Mucosa of descending colon (tissue), 3 donors: ENCODE data around the gene ANKRD63. TPM values are rescaled to one million over a fixed set of nuclear protein-coding genes. Genes with fewer than 3 reads are reported as not detected.

ENCODE experiments used
- ATAC-seq: fragments of 200-7000 bp; cut with Tn5 transposase; one replicate; pipeline ENCODE4 v1.9.1; 2020; ENCODE audit warnings: mild to moderate bottlenecking, moderate library complexity
- DNase-seq, 3 donors: peaks; one replicate each; pipeline ENCODE4 v3.0.0-alpha.2; 2020
- H3K36me3 ChIP-seq: fragments of 200-600 bp; one replicate; pipeline ENCODE4 v1.8.0; 2021; ENCODE audit warnings: low read depth, mild to moderate bottlenecking
- H3K4me1 ChIP-seq: fragments of 200-600 bp; one replicate; pipeline ENCODE4 v1.8.0; 2021; ENCODE audit warnings: low read depth, mild to moderate bottlenecking
- H3K4me3 ChIP-seq: fragments of 200-600 bp; one replicate; pipeline ENCODE4 v1.8.0; 2021; ENCODE audit warnings: mild to moderate bottlenecking
- H3K9me3 ChIP-seq: fragments of 200-600 bp; one replicate; pipeline ENCODE4 v1.8.0; 2021; ENCODE audit warnings: mild to moderate bottlenecking
- CTCF ChIP-seq: fragments of 200-600 bp; IDR thresholded peaks from one replicate; pipeline ENCODE4 v1.8.0; 2022; ENCODE audit warnings: antibody characterized with exemption, mild to moderate bottlenecking
- intact Hi-C, 2 donors: fragments of 100-400 bp; cut with DNase I in 1 of 2; cut with micrococcal nuclease in 1 of 2; formaldehyde crosslinking; loops; one replicate each; pipeline versions ENCODE4 v1.11.0 to v1.11.1; 2022; cut with DNase I, micrococcal nuclease
- total RNA-seq, 3 donors: library from RNA; stranded (reverse); fragmentation: NEBNext Ultra II Directional in 2 of 3; extraction: Animal tissue kit (Norgen Biotek cat#: 25700) in 2 of 3; gene quantifications; one replicate each; pipeline versions ENCODE4 v1.2.1 to v1.2.4, GENCODE V29; 2021 to 2023
- donor health status: DM: no; HTN: no; CAD: no; lungs with moderate emphysema.
- donor health status: DM: no; HTN: no; CAD: no.
- donor health status: DM: no; HTN: yes; CAD: no.

ANKRD63 gene
- total RNA-seq, 3 donors from 2014 or later = 0.25 TPM; not detected in 2

GRCh38 chr15:40329804-40330203 lies 46.9 kb upstream of the ANKRD63 start:
- Histone ChIP-seq H3K36me3 (no peaks in the 10 kb centered on the region), H3K4me3 (no peak overlapping the region), H3K4me1 (peaks cover 13% of the 10 kb centered on the region), H3K9me3 (no peaks in the 10 kb centered on the region)
- intact Hi-C loops = no loop called here
- ATAC-seq (no peak), DNase-seq (no peak)
- TF ChIP-seq CTCF = no peak

- Histone ChIP-seq H3K4me1 (peaks cover 8% of the 10 kb centered on the region), H3K9me3 (no peaks in the 10 kb centered on the region), H3K36me3 (no peaks in the 10 kb centered on the region), H3K4me3 (no peak overlapping the region)
- DNase-seq = no peak
- TF ChIP-seq CTCF = no peak
- ATAC-seq = no peak
- intact Hi-C loops = no loop called here
Measured at GRCh38 chr15:40328751-40329150, 45.9 kb upstream of the ANKRD63 start.

- intact Hi-C loops = no loop called here
- H3K36me3 ChIP-seq = no peaks in the 10 kb centered on the region
- H3K9me3 ChIP-seq = no peaks in the 10 kb centered on the region
- H3K4me1 ChIP-seq = peaks cover 8% of the 10 kb centered on the region
- no peak for DNase-seq
- TF ChIP-seq CTCF = no peak
- H3K4me3 ChIP-seq = no peak overlapping the region
- ATAC-seq = no peak
Measured at GRCh38 chr15:40328176-40328575, 45.3 kb upstream of the ANKRD63 start.

GRCh38 chr15:40327457-40327856 lies 44.6 kb upstream of the ANKRD63 start:
- DNase-seq = no peak
- no peaks in the 10 kb centered on the region for H3K36me3 ChIP-seq
- no peak overlapping the region for H3K4me3 ChIP-seq
- H3K9me3 ChIP-seq = no peaks in the 10 kb centered on the region
- intact Hi-C loops = no loop called here
- H3K4me1 ChIP-seq = peaks cover 15% of the 10 kb centered on the region
- TF ChIP-seq CTCF = no peak
- ATAC-seq = no peak

- no peak for ATAC-seq
- TF ChIP-seq CTCF = no peak
- DNase-seq = no peak
- Histone ChIP-seq H3K4me3 (no peak overlapping the region), H3K9me3 (no peaks in the 10 kb centered on the region), H3K36me3 (no peaks in the 10 kb centered on the region), H3K4me1 (peaks cover 16% of the 10 kb centered on the region)
- intact Hi-C loops = no loop called here
Measured at GRCh38 chr15:40325700-40326099, 42.8 kb upstream of the ANKRD63 start.

GRCh38 chr15:40325188-40325587 lies 42.3 kb upstream of the ANKRD63 start:
- ATAC-seq (no peak), DNase-seq (no peak)
- no peak for TF ChIP-seq CTCF
- intact Hi-C loops = no loop called here
- H3K4me3 ChIP-seq = no peak overlapping the region
- peaks cover 16% of the 10 kb centered on the region for H3K4me1 ChIP-seq
- H3K36me3 ChIP-seq = no peaks in the 10 kb centered on the region
- no peaks in the 10 kb centered on the region for H3K9me3 ChIP-seq
